22Rv1 (cell line): ENCODE results near the gene USP27X.

Experiments
- ZFX ChIP-seq: fragments of 450-650 bp; IDR thresholded peaks from 2 replicates; pipeline ENCODE4 v1.6.1; 2017; ENCODE audit warnings: antibody characterized with exemption, borderline replicate concordance
- TF ChIP-seq, protein P1 (sequence below): fragments of 450-650 bp; IDR thresholded peaks from 2 replicates; pipeline ENCODE4 v1.5.1; 2017; ENCODE audit warnings: mild to moderate bottlenecking

DNA sequence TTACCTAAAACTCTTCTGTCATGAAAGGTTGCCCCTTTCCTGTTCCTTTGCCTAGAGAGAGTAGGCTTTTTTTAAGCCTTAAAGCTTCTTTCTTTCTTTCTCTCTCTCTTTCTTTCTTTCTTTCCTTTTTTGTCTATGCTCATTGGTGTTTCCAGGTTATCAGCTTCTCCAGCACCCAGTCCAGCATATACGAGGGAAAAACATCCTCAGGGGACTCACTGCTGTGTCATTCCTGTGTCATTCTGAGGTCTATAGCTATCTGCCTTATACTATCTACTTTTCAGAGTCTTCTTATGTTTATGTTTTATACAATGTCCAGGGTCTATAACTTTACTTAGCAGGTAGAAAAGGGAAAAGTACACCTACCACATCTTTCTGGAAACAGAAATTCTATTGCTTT is 10.5 kb upstream of the USP27X start:
- TF ChIP-seq, protein P1, sequence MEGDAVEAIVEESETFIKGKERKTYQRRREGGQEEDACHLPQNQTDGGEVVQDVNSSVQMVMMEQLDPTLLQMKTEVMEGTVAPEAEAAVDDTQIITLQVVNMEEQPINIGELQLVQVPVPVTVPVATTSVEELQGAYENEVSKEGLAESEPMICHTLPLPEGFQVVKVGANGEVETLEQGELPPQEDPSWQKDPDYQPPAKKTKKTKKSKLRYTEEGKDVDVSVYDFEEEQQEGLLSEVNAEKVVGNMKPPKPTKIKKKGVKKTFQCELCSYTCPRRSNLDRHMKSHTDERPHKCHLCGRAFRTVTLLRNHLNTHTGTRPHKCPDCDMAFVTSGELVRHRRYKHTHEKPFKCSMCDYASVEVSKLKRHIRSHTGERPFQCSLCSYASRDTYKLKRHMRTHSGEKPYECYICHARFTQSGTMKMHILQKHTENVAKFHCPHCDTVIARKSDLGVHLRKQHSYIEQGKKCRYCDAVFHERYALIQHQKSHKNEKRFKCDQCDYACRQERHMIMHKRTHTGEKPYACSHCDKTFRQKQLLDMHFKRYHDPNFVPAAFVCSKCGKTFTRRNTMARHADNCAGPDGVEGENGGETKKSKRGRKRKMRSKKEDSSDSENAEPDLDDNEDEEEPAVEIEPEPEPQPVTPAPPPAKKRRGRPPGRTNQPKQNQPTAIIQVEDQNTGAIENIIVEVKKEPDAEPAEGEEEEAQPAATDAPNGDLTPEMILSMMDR: no peak
- no peak for TF ChIP-seq ZFX
